ENCODE results near the gene PANX3. TPM values are rescaled to one million over a fixed set of nuclear protein-coding genes. Genes with fewer than 3 reads are reported as not detected.

Gene PANX3
- total RNA-seq, 1 donor from 2014 or later = not detected

DNA sequence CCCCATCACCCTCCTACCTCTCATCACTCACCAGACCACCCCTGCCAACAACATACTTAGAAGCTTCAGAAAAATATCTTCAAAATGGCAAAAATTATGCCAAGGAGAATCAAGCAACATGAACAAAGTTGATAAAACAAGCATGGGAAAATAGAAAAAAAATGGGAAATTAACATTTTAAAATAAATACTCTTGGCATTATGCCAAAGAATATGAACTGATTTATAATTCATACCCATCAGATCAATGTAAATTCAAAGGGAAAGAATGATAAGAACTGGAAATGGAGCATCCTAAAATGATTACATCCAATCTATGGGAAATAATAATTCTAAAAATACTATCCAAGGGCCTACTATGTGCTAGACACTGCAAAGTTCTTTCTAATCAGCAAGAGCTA, 50.3 kb downstream of the PANX3 start:
- DNase-seq = no peak

DNA sequence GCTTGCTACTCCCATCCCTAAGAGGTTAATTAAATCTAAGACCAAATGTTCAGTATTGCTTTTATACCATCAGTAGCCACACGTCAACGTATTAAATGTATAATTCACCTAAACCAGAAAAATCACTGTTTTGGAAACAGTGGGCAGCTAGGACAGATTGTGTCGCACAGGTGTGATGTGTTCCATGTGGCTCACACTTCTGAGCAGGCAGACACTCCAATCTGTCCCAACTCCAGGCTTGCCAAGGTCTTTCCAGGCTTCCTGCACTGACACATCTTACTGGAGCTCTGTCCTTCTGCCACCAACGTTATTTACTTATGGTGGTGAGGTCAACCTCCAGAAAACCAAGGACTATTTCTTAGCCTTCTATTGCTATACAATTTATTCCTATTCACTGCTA, 50.9 kb downstream of the PANX3 start:
- no peak for DNase-seq

DNA sequence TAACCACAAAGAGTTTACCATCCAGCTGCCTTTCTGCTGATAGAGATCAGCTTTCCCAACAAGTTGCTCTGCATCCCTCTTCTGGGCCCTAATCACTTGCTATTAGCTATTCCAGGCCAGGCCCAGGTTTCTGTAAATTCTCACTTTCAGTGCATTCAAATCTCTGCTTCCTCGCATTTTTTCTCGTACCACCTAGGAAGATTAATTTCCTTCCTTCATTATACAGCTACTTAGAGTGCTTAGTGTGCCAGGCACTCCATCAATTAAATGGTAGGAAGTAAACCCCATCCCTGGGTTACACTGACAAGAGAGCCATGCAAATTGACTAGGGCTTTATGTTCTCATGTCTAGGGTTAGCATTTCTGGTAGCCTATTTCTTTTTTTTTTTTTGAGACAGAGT, 52.6 kb downstream of the PANX3 start:
- no peak for DNase-seq

GRCh38 chr11:124667601-124668000, 56.4 kb downstream of the PANX3 start:
- DNase-seq = no peak

DNA sequence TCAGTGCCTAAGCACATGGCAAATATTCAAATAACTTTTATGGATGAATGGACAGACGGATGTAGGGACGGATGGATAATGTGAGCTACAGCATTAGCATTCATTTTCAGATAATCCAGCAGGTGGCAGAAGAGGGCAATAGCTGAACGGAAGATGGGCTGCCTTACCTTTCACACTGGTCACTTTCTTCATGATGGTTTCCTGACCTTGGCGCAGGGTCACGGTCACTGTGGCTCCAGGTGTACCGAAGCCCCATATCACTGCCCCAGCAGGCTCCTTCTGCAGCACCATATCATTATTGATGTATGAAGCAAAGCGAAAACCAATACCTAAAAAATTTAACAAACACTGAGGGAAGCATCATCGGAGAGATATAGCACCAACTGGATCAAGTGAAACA, 58.0 kb downstream of the PANX3 start:
- DNase-seq = peak; percentile 81

Other genes starting within 250 kb of the PANX3 start
- not detected in 2 replicates for gene OR8B2, start 226.9 kb upstream of the PANX3 start, total RNA-seq
- not detected in 2 replicates for gene OR8B3, start 212.4 kb upstream of the PANX3 start, total RNA-seq
- not detected in 2 replicates for gene OR8B4, start 186.6 kb upstream of the PANX3 start, total RNA-seq
- not detected in 2 replicates for gene OR8B8, start 165.7 kb upstream of the PANX3 start, total RNA-seq
- not detected in 2 replicates for gene OR8B12, start 67.8 kb upstream of the PANX3 start, total RNA-seq
- not detected in 2 replicates for gene OR8A1, start 41.4 kb upstream of the PANX3 start, total RNA-seq
- 17.5 and 18.4 TPM in 2 replicates for gene TBRG1, start 11.4 kb downstream of the PANX3 start, total RNA-seq
- gene SIAE, start 62.3 kb downstream of the PANX3 start, total RNA-seq = 20.8 and 22.0 TPM in 2 replicates
- gene SPA17, start 62.5 kb downstream of the PANX3 start, total RNA-seq = 5.8 and 6.9 TPM in 2 replicates
- gene NRGN, start 128.5 kb downstream of the PANX3 start, total RNA-seq = 0.51 and 1.3 TPM in 2 replicates
- gene VSIG2, start 140.8 kb downstream of the PANX3 start, total RNA-seq = 0.23 and 0.51 TPM in 2 replicates
- gene ESAM, start 150.9 kb downstream of the PANX3 start, total RNA-seq = 84.4 and 95.4 TPM in 2 replicates
- 7.8 and 11.9 TPM in 2 replicates for gene MSANTD2, start 189.0 kb downstream of the PANX3 start, total RNA-seq